Activated CD4-positive, alpha-beta T cell treated with anti-CD3 and anti-CD28 coated beads, Interleukin-2, amount 10 ng/mL, durations not matched to agents 7 days and 5 days (primary cell): ENCODE data around the gene RELB. TPM values are rescaled to one million over a fixed set of nuclear protein-coding genes. Genes with fewer than 3 reads are reported as not detected.
A peak's percentile ranks its signal among the peaks of the same experiment; 100 is the strongest.

ENCODE experiments used
- CTCF ChIA-PET: fragments of 350-600 bp; sonication (Branson Sonifier 250); formaldehyde crosslinking; loops from one replicate; lab custom pipeline; 2021; ENCODE audit warnings: antibody characterized with exemption; lab: Charles Lee
- POLR2A ChIA-PET: fragments of 350-600 bp; sonication (Branson Sonifier 250); formaldehyde crosslinking; loops from one replicate; lab custom pipeline; 2021; ENCODE audit warnings: antibody characterized with exemption; lab: Charles Lee
- DNase-seq: peaks from one replicate; pipeline ENCODE4 v3.0.0-alpha.2; 2020
- H3K27ac Mint-ChIP-seq: one replicate; pipeline ENCODE4 v1.8.0; 2021; ENCODE audit warnings: mild to moderate bottlenecking, moderate library complexity, mixed read lengths
- H3K27me3 Mint-ChIP-seq: one replicate; pipeline ENCODE4 v1.8.0; 2021; ENCODE audit warnings: mixed read lengths
- H3K36me3 Mint-ChIP-seq: one replicate; pipeline ENCODE4 v1.8.0; 2021; ENCODE audit warnings: low read depth, mixed read lengths
- H3K4me1 Mint-ChIP-seq: one replicate; pipeline ENCODE4 v1.8.0; 2021; ENCODE audit warnings: mixed read lengths
- H3K4me3 Mint-ChIP-seq: one replicate; pipeline ENCODE4 v1.8.0; 2021; ENCODE audit warnings: mild to moderate bottlenecking, moderate library complexity, mixed read lengths
- H3K9me3 Mint-ChIP-seq: one replicate; pipeline ENCODE4 v1.8.0; 2021; ENCODE audit warnings: mixed read lengths
- total RNA-seq, 2 experiments: library from RNA; stranded (reverse); gene quantifications; one replicate each; pipeline ENCODE4 v1.2.3, GENCODE V29; 2021

RELB gene
- total RNA-seq, 2 experiments from 2014 or later = 16.8 to 20.0 TPM

- ChIA-PET CTCF (interaction anchor here (4.6 kb wide), 1 partner anchor 22 kb away, joined by 19 read pairs; no protein-coding TSS in a partner anchor), POLR2A (interaction anchor here (0.5 kb wide), 1 partner anchor 148 kb away, joined by 3 read pairs; no protein-coding TSS in a partner anchor)
- no peaks in the 10 kb centered on the region for H3K27me3 Mint-ChIP-seq
- peaks cover 48% of the 10 kb centered on the region for H3K36me3 Mint-ChIP-seq
- H3K4me3 Mint-ChIP-seq = peak overlapping the region; percentile 95
- H3K4me1 Mint-ChIP-seq = peaks cover 34% of the 10 kb centered on the region
- H3K27ac Mint-ChIP-seq = peak overlapping the region; percentile 25
- no peaks in the 10 kb centered on the region for H3K9me3 Mint-ChIP-seq
- DNase-seq = no peak
Observed at GRCh38 chr19:45037393-45038169, 36.3 kb downstream of the RELB start.

DNA sequence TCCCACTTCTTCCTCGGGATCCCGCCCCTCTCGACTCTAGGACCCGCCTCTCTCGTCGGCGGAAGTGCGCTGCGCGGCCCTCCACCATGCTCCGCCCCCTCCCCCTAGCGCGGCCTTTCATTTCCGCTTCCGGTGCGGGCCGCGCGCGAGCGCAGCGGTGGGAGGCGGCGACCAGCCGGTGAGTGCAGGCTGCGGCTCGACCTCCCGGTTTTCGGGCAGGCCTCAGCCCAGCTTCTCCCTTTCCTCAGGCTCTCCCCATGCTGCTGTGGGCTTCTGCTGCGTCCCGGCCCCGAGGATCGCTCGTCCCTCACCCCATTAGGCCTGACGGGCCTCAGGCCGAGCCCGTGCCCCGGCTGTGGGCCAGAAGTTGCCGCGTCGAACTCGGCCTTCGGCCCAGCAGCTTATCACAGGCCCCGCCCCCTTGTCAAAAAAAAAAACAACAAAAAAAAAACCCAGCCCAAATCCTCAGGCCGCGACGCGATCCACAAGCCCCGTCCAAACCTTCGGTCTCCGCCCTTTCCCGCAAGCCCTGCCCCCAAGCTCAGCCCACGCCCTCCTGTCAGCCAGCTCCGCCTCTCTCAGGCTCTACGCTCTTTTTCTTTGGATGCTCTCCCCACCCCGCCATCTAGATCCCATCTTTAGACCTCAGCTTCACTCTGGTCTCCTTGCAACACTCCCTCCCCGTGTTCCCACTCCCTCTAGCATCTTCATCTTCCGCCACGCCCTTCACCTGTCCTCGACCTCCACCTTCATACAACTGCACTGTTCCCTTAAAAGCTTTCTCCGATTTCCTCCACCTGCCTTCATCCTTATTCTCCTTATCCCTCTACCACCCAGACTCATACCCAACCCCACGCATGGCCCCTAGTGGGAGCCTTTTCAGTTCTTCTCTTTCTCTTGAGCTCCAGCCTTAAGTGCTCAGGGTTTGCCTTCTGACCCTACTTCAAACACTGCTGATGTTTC is 37.9 kb downstream of the RELB start, which contains the start of gene CLASRP:
CLASRP (plus strand) TSS at position 115 of the 963 bp plus-strand sequence. CDS start 1,168 bp downstream, outside the sequence.
- peaks cover 39% of the 10 kb centered on the region for H3K4me1 Mint-ChIP-seq
- H3K27ac Mint-ChIP-seq = peak within 1 kb of the TSS; percentile 99
- CTCF ChIA-PET = interaction anchor here (0.6 to 4.6 kb wide), 11 partner anchors 8 to 378 kb away, joined by 3 to 19 read pairs (median 4); no protein-coding TSS in a partner anchor

DNA sequence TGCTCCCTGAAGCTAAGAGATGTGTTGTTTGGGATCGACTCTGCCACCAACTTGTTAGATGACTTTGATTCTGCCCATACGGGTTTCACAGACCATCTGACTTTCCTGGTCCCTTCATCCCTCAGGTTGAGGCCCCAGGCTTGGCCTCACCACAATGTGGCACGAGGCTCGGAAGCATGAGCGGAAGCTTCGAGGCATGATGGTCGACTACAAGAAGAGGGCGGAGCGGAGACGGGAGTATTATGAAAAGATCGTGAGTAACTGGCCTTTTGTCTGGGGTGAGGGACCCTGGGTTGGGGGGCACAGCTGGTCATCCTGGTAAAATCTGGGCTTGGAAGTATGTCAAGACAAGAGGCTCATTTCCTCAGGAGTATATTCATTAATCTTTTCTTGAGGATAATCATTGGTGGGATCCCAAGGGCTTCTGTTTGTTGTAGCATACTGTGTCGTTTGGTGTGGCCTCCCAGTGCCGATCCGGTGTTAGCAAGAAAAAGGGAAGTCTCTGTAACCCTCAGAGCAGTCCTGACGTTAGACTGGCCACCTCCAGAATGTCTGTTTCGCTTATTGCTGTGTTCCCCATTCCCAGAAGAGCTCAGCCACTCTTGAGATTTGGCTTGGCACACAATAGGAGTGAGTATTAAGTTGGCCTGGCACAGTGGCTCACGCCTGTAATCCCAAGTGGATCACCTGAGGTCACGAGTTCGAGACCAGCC is 39.0 kb downstream of the RELB start:
- peak overlapping the region; percentile 95 for H3K4me3 Mint-ChIP-seq
- peaks cover 50% of the 10 kb centered on the region for H3K36me3 Mint-ChIP-seq
- no peak for DNase-seq
- no peaks in the 10 kb centered on the region for H3K27me3 Mint-ChIP-seq
- POLR2A ChIA-PET = interaction anchor here (1.2 kb wide), 1 partner anchor 52 kb away, joined by 4 read pairs; no protein-coding TSS in a partner anchor
- CTCF ChIA-PET = interaction anchor here (0.6 to 4.6 kb wide), 9 partner anchors 9 to 379 kb away, joined by 3 to 19 read pairs (median 4); no protein-coding TSS in a partner anchor
- peaks cover 42% of the 10 kb centered on the region for H3K4me1 Mint-ChIP-seq
- H3K27ac Mint-ChIP-seq = no peak overlapping the region
- H3K9me3 Mint-ChIP-seq = no peaks in the 10 kb centered on the region

More for the DNA sequence above, 37.9 kb downstream of the RELB start, which contains the start of gene CLASRP:
- Mint-ChIP-seq H3K4me3 (peak within 1 kb of the TSS; percentile 95), H3K9me3 (no peaks in the 10 kb centered on the region), H3K36me3 (peaks cover 46% of the 10 kb centered on the region), H3K27me3 (no peaks in the 10 kb centered on the region)
- POLR2A ChIA-PET = interaction anchor here (0.6 to 1.2 kb wide), 3 partner anchors 53 to 132 kb away, joined by 3 to 4 read pairs (median 4); no protein-coding TSS in a partner anchor
- DNase-seq = peak; percentile 90

DNA sequence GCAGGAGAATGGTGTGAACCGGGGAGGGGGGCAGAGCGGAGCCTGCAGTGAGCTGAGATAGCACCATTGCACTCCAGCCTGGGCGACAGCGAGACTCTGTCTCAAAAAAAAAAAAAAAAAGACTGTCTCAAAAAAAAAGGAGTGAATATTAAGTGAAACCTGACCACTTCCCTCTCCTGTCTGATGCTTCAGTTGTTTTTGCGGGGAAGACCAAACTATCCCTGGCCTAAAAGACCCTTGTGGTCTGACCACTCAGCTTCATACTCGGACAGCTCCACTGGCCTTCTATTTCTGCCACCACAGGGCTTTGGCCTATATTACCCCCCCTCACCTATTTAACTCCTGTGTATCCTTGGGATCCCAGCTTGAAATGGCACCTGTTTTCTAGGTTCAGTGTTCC is 39.9 kb downstream of the RELB start:
- POLR2A ChIA-PET = no interaction called here
- CTCF ChIA-PET = interaction anchor here (1.7 to 4.6 kb wide), 2 partner anchors 14 to 19 kb away, joined by 3 to 19 read pairs; no protein-coding TSS in a partner anchor
- Mint-ChIP-seq H3K27me3 (no peaks in the 10 kb centered on the region), H3K4me1 (peaks cover 50% of the 10 kb centered on the region), H3K27ac (no peak overlapping the region), H3K9me3 (no peaks in the 10 kb centered on the region), H3K36me3 (peaks cover 45% of the 10 kb centered on the region), H3K4me3 (peak overlapping the region; percentile 17)
- DNase-seq = no peak

- Mint-ChIP-seq H3K4me1 (peaks cover 55% of the 10 kb centered on the region), H3K27ac (no peak overlapping the region), H3K27me3 (no peaks in the 10 kb centered on the region), H3K9me3 (no peaks in the 10 kb centered on the region), H3K4me3 (no peak overlapping the region), H3K36me3 (peaks cover 38% of the 10 kb centered on the region)
- POLR2A ChIA-PET = no interaction called here
- DNase-seq = no peak
- CTCF ChIA-PET = no interaction called here
Observed at GRCh38 chr19:45045671-45046353, 44.5 kb downstream of the RELB start.

DNA sequence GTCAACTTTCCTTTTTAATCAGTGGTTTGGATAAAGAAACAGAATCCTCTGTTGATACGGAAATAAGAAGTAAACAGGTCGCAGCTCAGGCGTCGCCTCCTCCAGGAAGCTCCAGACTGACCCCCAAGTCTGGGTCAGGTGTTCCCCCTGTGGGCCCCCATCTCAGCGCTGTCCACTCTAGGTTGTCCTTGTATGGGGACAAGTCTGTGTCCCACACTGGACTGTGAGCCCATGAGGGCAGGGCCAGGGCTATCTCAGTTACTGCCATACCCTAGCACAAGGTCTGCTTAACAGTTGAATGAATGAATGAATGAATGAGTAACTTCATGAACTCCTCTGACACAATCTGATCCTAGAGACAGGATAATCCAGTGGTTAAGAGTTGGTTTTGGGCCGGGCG is 45.1 kb downstream of the RELB start:
- H3K4me1 Mint-ChIP-seq = peaks cover 49% of the 10 kb centered on the region
- CTCF ChIA-PET = no interaction called here
- POLR2A ChIA-PET = no interaction called here
- peaks cover 34% of the 10 kb centered on the region for H3K36me3 Mint-ChIP-seq
- peak overlapping the region; percentile 48 for H3K4me3 Mint-ChIP-seq
- no peaks in the 10 kb centered on the region for H3K27me3 Mint-ChIP-seq
- peak overlapping the region; percentile 54 for H3K27ac Mint-ChIP-seq
- no peak for DNase-seq
- H3K9me3 Mint-ChIP-seq = no peaks in the 10 kb centered on the region

DNA sequence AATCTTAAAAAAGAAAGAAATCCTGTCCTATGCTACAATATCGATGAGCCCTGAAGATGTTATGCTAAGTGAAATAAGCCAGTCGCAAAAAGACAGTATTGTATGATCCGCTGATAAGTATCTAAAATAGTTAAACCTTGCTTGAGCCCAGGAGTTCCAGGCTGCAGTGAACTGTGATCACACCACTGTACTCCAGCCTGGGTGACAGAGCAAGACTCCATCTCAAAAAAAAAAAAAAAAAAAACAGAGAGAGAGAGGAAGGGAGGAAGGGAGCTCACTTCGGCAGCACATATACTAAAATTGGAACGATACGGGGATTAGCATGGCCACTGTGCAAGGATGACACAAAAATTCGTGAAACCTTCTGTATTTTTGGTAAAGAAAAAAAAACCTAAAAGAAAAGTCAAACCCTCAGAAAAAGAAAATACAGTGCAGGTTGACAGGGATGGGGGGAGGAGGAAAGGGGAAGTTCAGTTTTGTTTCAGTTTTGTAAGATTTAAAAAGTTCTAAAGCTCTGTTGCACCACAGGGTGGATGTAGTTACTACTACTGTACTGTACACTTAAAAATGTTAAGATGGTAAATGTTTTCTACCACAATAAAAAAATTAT is 46.0 kb downstream of the RELB start:
- Mint-ChIP-seq H3K27me3 (no peaks in the 10 kb centered on the region), H3K9me3 (no peaks in the 10 kb centered on the region), H3K4me1 (peaks cover 41% of the 10 kb centered on the region), H3K27ac (peak overlapping the region; percentile 93), H3K4me3 (peak overlapping the region; percentile 73), H3K36me3 (peaks cover 31% of the 10 kb centered on the region)
- no peak for DNase-seq
- CTCF ChIA-PET = interaction anchor here (0.7 kb wide), 1 partner anchor 9 kb away, joined by 3 read pairs; the partner anchor contains the start of gene CLASRP
- POLR2A ChIA-PET = no interaction called here

DNA sequence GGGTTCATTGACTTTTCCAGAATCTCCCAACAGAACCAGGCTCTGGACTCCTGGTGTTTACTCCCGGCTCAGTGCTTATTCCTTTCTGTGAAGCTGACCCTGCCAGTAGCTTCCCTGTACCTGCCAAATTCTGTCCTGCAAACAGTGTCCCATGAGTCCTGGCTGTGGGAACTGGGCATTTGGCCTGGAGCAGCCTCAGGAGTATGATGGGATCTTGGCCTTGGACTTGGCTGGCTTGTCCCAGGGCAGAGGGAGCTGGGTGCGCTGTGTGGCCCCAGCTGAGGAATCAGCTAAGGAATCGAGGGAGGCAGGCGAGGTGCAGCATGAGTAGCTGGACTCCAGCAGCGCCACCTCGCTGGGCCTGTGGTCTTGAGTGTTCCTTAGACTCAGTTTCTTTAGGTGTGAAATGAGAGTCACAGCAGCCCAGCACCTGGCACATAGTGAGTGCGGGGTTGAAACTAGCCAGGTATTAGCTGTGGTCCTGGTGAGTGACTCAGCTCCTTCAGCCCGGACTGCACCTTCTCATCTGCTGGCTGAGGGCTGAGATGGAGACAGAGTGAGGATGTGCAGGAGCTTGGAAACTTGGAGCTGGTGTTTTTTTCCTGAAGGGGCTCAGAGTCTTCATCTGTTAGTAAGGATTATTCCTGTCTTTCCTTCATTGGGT is 47.9 kb downstream of the RELB start:
- Mint-ChIP-seq H3K4me3 (no peak overlapping the region), H3K27me3 (no peaks in the 10 kb centered on the region), H3K27ac (peak overlapping the region; percentile 37), H3K4me1 (peaks cover 37% of the 10 kb centered on the region), H3K9me3 (no peaks in the 10 kb centered on the region), H3K36me3 (peaks cover 31% of the 10 kb centered on the region)
- ChIA-PET CTCF (interaction anchor here (0.5 to 1.6 kb wide), 5 partner anchors 10 to 94 kb away, joined by 3 to 6 read pairs (median 4); partner anchors contain the start of gene CLASRP), POLR2A (no interaction called here)
- no peak for DNase-seq

DNA sequence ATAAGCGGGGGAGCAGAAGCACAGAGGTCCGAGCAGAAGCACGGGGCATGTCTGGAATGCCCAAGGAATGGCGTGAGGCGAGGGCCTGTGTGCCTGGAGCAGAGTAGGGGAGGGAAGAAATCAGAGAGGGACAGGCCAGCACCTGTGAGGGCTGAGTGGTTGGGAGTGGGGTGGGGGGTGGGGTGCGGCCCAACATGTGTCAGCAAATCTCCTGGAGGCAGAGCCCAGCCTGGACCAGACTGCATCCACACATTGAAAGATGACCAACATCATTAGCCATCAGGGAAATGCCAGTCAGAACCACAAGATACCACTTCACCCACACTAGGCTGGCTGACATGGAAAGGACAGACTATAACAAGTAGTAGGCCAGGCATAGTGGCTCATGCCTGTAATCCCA is 48.8 kb downstream of the RELB start:
- CTCF ChIA-PET = interaction anchor here (0.5 to 1.6 kb wide), 3 partner anchors 9 to 93 kb away, joined by 3 to 6 read pairs (median 4); no protein-coding TSS in a partner anchor
- Mint-ChIP-seq H3K4me1 (peaks cover 33% of the 10 kb centered on the region), H3K27ac (peak overlapping the region; percentile 37), H3K9me3 (no peaks in the 10 kb centered on the region), H3K4me3 (no peak overlapping the region), H3K27me3 (no peaks in the 10 kb centered on the region), H3K36me3 (peaks cover 28% of the 10 kb centered on the region)
- POLR2A ChIA-PET = no interaction called here
- DNase-seq = no peak

- Mint-ChIP-seq H3K4me3 (no peak overlapping the region), H3K27me3 (no peaks in the 10 kb centered on the region), H3K9me3 (no peaks in the 10 kb centered on the region), H3K36me3 (peaks cover 20% of the 10 kb centered on the region), H3K4me1 (peaks cover 16% of the 10 kb centered on the region), H3K27ac (no peak overlapping the region)
- DNase-seq = no peak
- ChIA-PET CTCF (interaction anchor here (1.6 kb wide), 1 partner anchor 8 kb away, joined by 4 read pairs; no protein-coding TSS in a partner anchor), POLR2A (no interaction called here)
Observed at GRCh38 chr19:45051929-45052579, 50.8 kb downstream of the RELB start.
